ENCODE data around the gene NRTN. TPM values are rescaled to one million over a fixed set of nuclear protein-coding genes. Genes with fewer than 3 reads are reported as not detected.

NRTN gene
- polyA plus RNA-seq, 3 donors = not detected

DNA sequence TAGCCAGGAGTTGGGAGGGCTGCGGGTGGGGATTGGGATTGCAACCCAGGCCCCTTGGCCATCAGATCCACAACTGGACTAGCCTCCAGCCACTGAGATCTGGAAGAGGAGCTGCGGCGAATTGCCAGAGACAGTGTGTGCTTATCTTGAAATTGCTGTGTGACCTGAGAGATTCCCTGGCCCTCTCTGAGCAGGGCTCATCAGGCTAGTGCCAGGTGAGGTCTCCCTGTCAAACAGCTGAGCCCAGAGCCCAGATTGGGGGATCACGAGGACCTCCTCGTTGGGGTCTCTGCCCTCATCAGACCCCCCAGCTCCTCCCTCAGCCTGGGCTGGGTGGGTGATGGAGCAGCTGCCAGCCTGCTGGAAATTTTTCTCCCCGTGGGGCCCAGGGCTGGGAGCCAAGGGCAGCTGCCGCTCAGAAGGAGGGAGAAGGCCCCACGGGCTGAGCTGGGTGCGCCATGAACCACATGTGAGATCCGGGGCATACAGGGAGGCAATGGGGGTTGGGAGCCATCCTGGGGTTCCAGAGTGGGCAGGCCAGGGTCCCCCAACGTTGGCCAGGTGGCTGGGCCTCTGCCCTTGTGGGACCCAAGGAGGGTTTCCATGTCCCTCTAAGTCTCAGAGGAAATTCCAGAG is 58.3 kb downstream of the NRTN start:
- TF ChIP-seq, protein P1, sequence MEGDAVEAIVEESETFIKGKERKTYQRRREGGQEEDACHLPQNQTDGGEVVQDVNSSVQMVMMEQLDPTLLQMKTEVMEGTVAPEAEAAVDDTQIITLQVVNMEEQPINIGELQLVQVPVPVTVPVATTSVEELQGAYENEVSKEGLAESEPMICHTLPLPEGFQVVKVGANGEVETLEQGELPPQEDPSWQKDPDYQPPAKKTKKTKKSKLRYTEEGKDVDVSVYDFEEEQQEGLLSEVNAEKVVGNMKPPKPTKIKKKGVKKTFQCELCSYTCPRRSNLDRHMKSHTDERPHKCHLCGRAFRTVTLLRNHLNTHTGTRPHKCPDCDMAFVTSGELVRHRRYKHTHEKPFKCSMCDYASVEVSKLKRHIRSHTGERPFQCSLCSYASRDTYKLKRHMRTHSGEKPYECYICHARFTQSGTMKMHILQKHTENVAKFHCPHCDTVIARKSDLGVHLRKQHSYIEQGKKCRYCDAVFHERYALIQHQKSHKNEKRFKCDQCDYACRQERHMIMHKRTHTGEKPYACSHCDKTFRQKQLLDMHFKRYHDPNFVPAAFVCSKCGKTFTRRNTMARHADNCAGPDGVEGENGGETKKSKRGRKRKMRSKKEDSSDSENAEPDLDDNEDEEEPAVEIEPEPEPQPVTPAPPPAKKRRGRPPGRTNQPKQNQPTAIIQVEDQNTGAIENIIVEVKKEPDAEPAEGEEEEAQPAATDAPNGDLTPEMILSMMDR (IDR thresholded peaks at IDR 0.05) = no peak
- H3K9me3 ChIP-seq (replicated peaks in 1 of 2; ENCODE audit: control insufficient read depth in 1 of 2, insufficient read depth in 1 of 2, low read length in 2 of 2) = no peaks in the 10 kb centered on the region
- Mint-ChIP-seq H3K4me1 (no peaks in the 10 kb centered on the region), H3K27ac (no peak overlapping the region), H3K4me3 (no peak overlapping the region), H3K27me3 (ENCODE audit: low read depth in 3 of 3) (peaks cover 1 to 4% (median 3%) of the 10 kb centered on the region in 3 donors), H3K36me3 (no peaks in the 10 kb centered on the region), H3K9me3 (peaks cover 0 to 3% (median 0%) of the 10 kb centered on the region in 7 donors)
- H3K27ac ChIP-seq (ENCODE audit: low read depth in 1 of 2, low read length in 2 of 2) = no peak overlapping the region
- no peaks in the 10 kb centered on the region for H3K79me2 ChIP-seq (ENCODE audit: insufficient read depth, low read length)
- intact Hi-C loops (cut with micrococcal nuclease) = no loop called here
- H2AFZ ChIP-seq (ENCODE audit: insufficient read depth, low read depth, low read length, poor library complexity, severe bottlenecking) = no peak overlapping the region
- H3K4me2 ChIP-seq (replicated peaks; ENCODE audit: extremely low read depth, low read length, poor library complexity, severe bottlenecking) = no peak overlapping the region
- no peaks in the 10 kb centered on the region for H4K20me1 ChIP-seq (ENCODE audit: insufficient read depth, low read length)
- 72% methylated on average over 5 of the region's 11 CpGs for WGBS (ENCODE audit: insufficient coverage)
- H3K9ac ChIP-seq (ENCODE audit: insufficient read depth, low read length, poor library complexity, severe bottlenecking) = no peak overlapping the region
- no peak overlapping the region for H3K4me3 ChIP-seq (replicated peaks in 1 of 3; ENCODE audit: low read depth in 2 of 3, low read length in 3 of 3)
- DNase-seq = no peak
- H3K4me1 ChIP-seq (ENCODE audit: control insufficient read depth in 1 of 2, insufficient read depth in 2 of 2, low read length in 2 of 2) = no peaks in the 10 kb centered on the region
- no peaks in the 10 kb centered on the region for H3K36me3 ChIP-seq (replicated peaks in 1 of 2; ENCODE audit: control insufficient read depth in 1 of 2, insufficient read depth in 2 of 2, low read length in 2 of 2)
- H3K27me3 ChIP-seq (ENCODE audit: control insufficient read depth in 2 of 2, insufficient read depth in 2 of 2, low read length in 2 of 2) = no peaks in the 10 kb centered on the region

DNA sequence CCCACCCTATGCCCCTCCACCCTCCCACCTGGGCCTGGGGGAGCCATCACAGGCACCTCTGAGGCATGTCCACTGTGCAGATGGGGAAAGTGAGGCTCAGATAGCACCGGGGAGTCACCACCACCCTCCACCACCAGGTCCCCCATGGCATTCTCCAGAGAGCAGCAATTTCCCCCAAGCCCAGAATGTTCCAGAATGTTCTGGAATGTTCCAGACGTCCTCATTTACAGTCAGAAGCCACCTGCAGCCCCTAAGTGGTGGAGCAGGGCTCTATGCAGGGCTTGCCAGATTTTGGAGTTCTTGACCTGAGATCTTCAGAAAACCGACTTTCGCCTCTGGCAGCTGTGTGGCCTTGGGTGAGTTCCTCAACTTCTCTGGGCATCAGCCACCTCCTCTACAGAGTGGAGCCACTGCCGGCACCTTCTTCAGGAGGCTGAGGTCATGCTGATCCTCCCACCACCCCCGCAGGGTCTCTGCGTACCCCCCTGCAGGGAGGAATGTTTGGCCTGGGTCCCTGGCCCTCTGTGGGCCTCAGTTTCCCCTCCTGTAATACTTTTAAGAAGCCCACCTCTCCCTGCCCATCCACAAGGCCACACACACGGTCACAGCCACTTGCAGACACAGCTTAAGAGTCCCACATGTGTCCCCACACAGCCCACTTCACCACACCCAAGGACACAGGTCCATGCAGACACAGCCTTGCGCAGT is 59.3 kb downstream of the NRTN start:
- H4K20me1 ChIP-seq (ENCODE audit: insufficient read depth, low read length) = no peaks in the 10 kb centered on the region
- intact Hi-C loops (cut with micrococcal nuclease) = no loop called here
- Mint-ChIP-seq H3K4me1 (no peaks in the 10 kb centered on the region), H3K27me3 (ENCODE audit: low read depth in 3 of 3) (peaks cover 1 to 4% (median 2%) of the 10 kb centered on the region in 3 donors), H3K27ac (peak overlapping the region in 1 of 7 donors; percentile 58), H3K4me3 (no peak overlapping the region), H3K9me3 (peaks cover 0 to 3% (median 0%) of the 10 kb centered on the region in 7 donors), H3K36me3 (no peaks in the 10 kb centered on the region)
- no peaks in the 10 kb centered on the region for H3K4me1 ChIP-seq (ENCODE audit: control insufficient read depth in 1 of 2, insufficient read depth in 2 of 2, low read length in 2 of 2)
- H3K9ac ChIP-seq (ENCODE audit: insufficient read depth, low read length, poor library complexity, severe bottlenecking) = no peak overlapping the region
- H2AFZ ChIP-seq (ENCODE audit: insufficient read depth, low read depth, low read length, poor library complexity, severe bottlenecking) = no peak overlapping the region
- no peak for DNase-seq
- H3K4me2 ChIP-seq (replicated peaks; ENCODE audit: extremely low read depth, low read length, poor library complexity, severe bottlenecking) = no peak overlapping the region
- no peak overlapping the region for H3K4me3 ChIP-seq (replicated peaks in 1 of 3; ENCODE audit: low read depth in 2 of 3, low read length in 3 of 3)
- TF ChIP-seq, protein P1 (IDR thresholded peaks at IDR 0.05) = no peak
- H3K79me2 ChIP-seq (ENCODE audit: insufficient read depth, low read length) = no peaks in the 10 kb centered on the region
- WGBS (ENCODE audit: insufficient coverage) = 86% methylated on average over 6 of the region's 9 CpGs
- no peak overlapping the region for H3K27ac ChIP-seq (ENCODE audit: low read depth in 1 of 2, low read length in 2 of 2)
- H3K36me3 ChIP-seq (replicated peaks in 1 of 2; ENCODE audit: control insufficient read depth in 1 of 2, insufficient read depth in 2 of 2, low read length in 2 of 2) = no peaks in the 10 kb centered on the region
- no peaks in the 10 kb centered on the region for H3K27me3 ChIP-seq (ENCODE audit: control insufficient read depth in 2 of 2, insufficient read depth in 2 of 2, low read length in 2 of 2)
- no peaks in the 10 kb centered on the region for H3K9me3 ChIP-seq (replicated peaks in 1 of 2; ENCODE audit: control insufficient read depth in 1 of 2, insufficient read depth in 1 of 2, low read length in 2 of 2)
